ENCODE data around the gene OR8D1. TPM values are rescaled to one million over a fixed set of nuclear protein-coding genes. Genes with fewer than 3 reads are reported as not detected.

OR8D1 gene
- total and polyA plus RNA-seq, 2 donors (not counting 3 experiments of a cell fraction or from before 2014, with no cell fraction given): not detected

DNA sequence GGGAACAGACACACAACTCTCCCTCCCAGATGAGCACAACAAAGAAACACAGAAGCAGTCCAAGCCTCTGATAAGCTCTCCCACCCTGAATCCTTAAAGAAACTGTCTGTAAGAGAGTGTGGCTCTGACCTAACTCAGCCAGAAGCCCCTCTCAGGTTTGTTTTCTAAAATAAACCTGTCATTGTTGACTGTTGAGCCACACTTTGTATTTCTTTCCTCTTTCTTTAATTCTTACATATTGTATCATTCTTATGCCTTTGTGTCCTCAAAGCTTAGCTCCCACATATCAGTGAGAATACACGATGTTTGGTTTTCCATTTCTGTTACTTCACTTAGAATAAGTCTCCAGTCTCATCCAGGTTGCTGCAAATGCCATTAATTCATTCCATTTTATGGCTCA lies 14.0 kb upstream of the OR8D1 start:
- POLR2A ChIA-PET: no interaction called here
- FAIRE-seq: no peak

GRCh38 chr11:124322356-124322755 lies 8.6 kb upstream of the OR8D1 start:
- H3K27me3 ChIP-seq (ENCODE audit: control insufficient read depth in 2 of 2, insufficient read depth in 2 of 2, low read length in 2 of 2): peaks cover 3 to 20% of the 10 kb centered on the region in 2 experiments
- H3K4me1 ChIP-seq (ENCODE audit: control insufficient read depth, extremely low read depth, insufficient read depth, low read length): no peaks in the 10 kb centered on the region
- DNase-seq (ENCODE audit: low read depth, low spot score) (no peak), FAIRE-seq (no peak)
- dilution Hi-C loops (cut with MboI; ENCODE audit: extremely low pct_ligation_motif_present, low sequenced_read_pairs) (no loop called here), intact Hi-C loops (cut with micrococcal nuclease) (no loop called here)
- H2AFZ ChIP-seq (ENCODE audit: low read depth, low read length): no peak overlapping the region
- H3K27ac ChIP-seq (ENCODE audit: insufficient read depth, low read depth, low read length): no peak overlapping the region
- H4K20me1 ChIP-seq (replicated peaks; ENCODE audit: control insufficient read depth, extremely low read depth, insufficient read depth, low read length): no peaks in the 10 kb centered on the region
- no peaks in the 10 kb centered on the region for H3K9me3 ChIP-seq (replicated peaks; ENCODE audit: control insufficient read depth, insufficient read depth, low read length)
- no peak overlapping the region for H3K9ac ChIP-seq (replicated peaks; ENCODE audit: extremely low read depth, insufficient read depth, low read length)
- no TSS peak for BruUV-seq (replicated peaks)
- H3K4me3 ChIP-seq (replicated peaks in 1 of 3; ENCODE audit: insufficient read depth in 1 of 3, low read depth in 1 of 3, low read length in 3 of 3): no peak overlapping the region
- no peaks in the 10 kb centered on the region for H3K36me3 ChIP-seq (ENCODE audit: control insufficient read depth in 2 of 2, extremely low read depth in 1 of 2, insufficient read depth in 2 of 2, low read length in 2 of 2)
- H3K9me1 ChIP-seq (replicated peaks; ENCODE audit: control insufficient read depth, extremely low read depth, insufficient read depth, low read length): no peaks in the 10 kb centered on the region
- H3K79me2 ChIP-seq (ENCODE audit: control insufficient read depth, insufficient read depth, low read length): no peaks in the 10 kb centered on the region
- ChIA-PET POLR2A (no interaction called here), CTCF (interaction anchor here (1.0 to 1.6 kb wide), 2 partner anchors 129 to 251 kb away, joined by 3 to 5 read pairs; no protein-coding TSS in a partner anchor)
- H3K4me2 ChIP-seq (ENCODE audit: insufficient read depth, low read length): no peak overlapping the region
- TF ChIP-seq GATA2 (IDR thresholded peaks at IDR 0.05; ENCODE audit: insufficient read depth, insufficient read length, low read depth, low read length) (no peak), EZH2 (IDR thresholded peaks at IDR 0.05; ENCODE audit: borderline replicate concordance, low read depth, low read length, severe bottlenecking) (no peak), JUN (IDR thresholded peaks at IDR 0.05; ENCODE audit: borderline replicate concordance, insufficient read depth, insufficient read length, low read depth) (no peak), MYC (IDR thresholded peaks at IDR 0.05; ENCODE audit: low read depth, low read length) (no peak), FOS (IDR thresholded peaks at IDR 0.05; ENCODE audit: borderline replicate concordance, insufficient read depth, low read length) (no peak), POLR2AphosphoS5 (IDR thresholded peaks at IDR 0.05; ENCODE audit: insufficient read depth, low read depth, low read length) (no peak), POLR2A (IDR thresholded peaks at IDR 0.05; ENCODE audit: low read depth, low read length) (no peak), MAX (IDR thresholded peaks at IDR 0.05; ENCODE audit: insufficient read depth, insufficient read length) (no peak)
- TF ChIP-seq, protein P1, sequence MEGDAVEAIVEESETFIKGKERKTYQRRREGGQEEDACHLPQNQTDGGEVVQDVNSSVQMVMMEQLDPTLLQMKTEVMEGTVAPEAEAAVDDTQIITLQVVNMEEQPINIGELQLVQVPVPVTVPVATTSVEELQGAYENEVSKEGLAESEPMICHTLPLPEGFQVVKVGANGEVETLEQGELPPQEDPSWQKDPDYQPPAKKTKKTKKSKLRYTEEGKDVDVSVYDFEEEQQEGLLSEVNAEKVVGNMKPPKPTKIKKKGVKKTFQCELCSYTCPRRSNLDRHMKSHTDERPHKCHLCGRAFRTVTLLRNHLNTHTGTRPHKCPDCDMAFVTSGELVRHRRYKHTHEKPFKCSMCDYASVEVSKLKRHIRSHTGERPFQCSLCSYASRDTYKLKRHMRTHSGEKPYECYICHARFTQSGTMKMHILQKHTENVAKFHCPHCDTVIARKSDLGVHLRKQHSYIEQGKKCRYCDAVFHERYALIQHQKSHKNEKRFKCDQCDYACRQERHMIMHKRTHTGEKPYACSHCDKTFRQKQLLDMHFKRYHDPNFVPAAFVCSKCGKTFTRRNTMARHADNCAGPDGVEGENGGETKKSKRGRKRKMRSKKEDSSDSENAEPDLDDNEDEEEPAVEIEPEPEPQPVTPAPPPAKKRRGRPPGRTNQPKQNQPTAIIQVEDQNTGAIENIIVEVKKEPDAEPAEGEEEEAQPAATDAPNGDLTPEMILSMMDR (IDR thresholded peaks at IDR 0.05; ENCODE audit: extremely low read depth in 1 of 2, insufficient read depth in 1 of 2, low read depth in 1 of 2, low read length in 2 of 2): no peak

More for the DNA sequence above, 14.0 kb upstream of the OR8D1 start:
- no peak overlapping the region for H3K4me3 ChIP-seq (replicated peaks in 1 of 3; ENCODE audit: insufficient read depth in 1 of 3, low read depth in 1 of 3, low read length in 3 of 3)
- intact Hi-C loops (cut with micrococcal nuclease): no loop called here
- CTCF ChIA-PET: interaction anchor here (2.9 kb wide), 1 partner anchor 256 kb away, joined by 18 read pairs; no protein-coding TSS in a partner anchor
- no peak overlapping the region for H3K4me2 ChIP-seq (ENCODE audit: insufficient read depth, low read length)
- dilution Hi-C loops (cut with MboI; ENCODE audit: extremely low pct_ligation_motif_present, low sequenced_read_pairs): no loop called here
- BruUV-seq (replicated peaks): no TSS peak
- no peaks in the 10 kb centered on the region for H4K20me1 ChIP-seq (replicated peaks; ENCODE audit: control insufficient read depth, extremely low read depth, insufficient read depth, low read length)
- no peaks in the 10 kb centered on the region for H3K4me1 ChIP-seq (ENCODE audit: control insufficient read depth, extremely low read depth, insufficient read depth, low read length)
- H3K27ac ChIP-seq (ENCODE audit: insufficient read depth, low read depth, low read length): no peak overlapping the region
- no peak overlapping the region for H2AFZ ChIP-seq (ENCODE audit: low read depth, low read length)
- TF ChIP-seq EZH2 (IDR thresholded peaks at IDR 0.05; ENCODE audit: borderline replicate concordance, low read depth, low read length, severe bottlenecking) (no peak), POLR2A (IDR thresholded peaks at IDR 0.05; ENCODE audit: low read depth, low read length) (no peak), FOS (IDR thresholded peaks at IDR 0.05; ENCODE audit: borderline replicate concordance, insufficient read depth, low read length) (no peak), MYC (IDR thresholded peaks at IDR 0.05; ENCODE audit: low read depth, low read length) (no peak)
- TF ChIP-seq, protein P1 (IDR thresholded peaks at IDR 0.05; ENCODE audit: extremely low read depth in 1 of 2, insufficient read depth in 1 of 2, low read depth in 1 of 2, low read length in 2 of 2): no peak
- H3K9me3 ChIP-seq (replicated peaks; ENCODE audit: control insufficient read depth, insufficient read depth, low read length): no peaks in the 10 kb centered on the region
- no peak for DNase-seq (ENCODE audit: low read depth, low spot score)
- no peaks in the 10 kb centered on the region for H3K9me1 ChIP-seq (replicated peaks; ENCODE audit: control insufficient read depth, extremely low read depth, insufficient read depth, low read length)
- no peak overlapping the region for H3K9ac ChIP-seq (replicated peaks; ENCODE audit: extremely low read depth, insufficient read depth, low read length)
- no peaks in the 10 kb centered on the region for H3K79me2 ChIP-seq (ENCODE audit: control insufficient read depth, insufficient read depth, low read length)
- H3K27me3 ChIP-seq (ENCODE audit: control insufficient read depth in 2 of 2, insufficient read depth in 2 of 2, low read length in 2 of 2): peaks cover 8 to 20% of the 10 kb centered on the region in 2 experiments
- no peaks in the 10 kb centered on the region for H3K36me3 ChIP-seq (ENCODE audit: control insufficient read depth in 2 of 2, extremely low read depth in 1 of 2, insufficient read depth in 2 of 2, low read length in 2 of 2)
